ENCODE measurements around the gene FGF4. TPM values are rescaled to one million over a fixed set of nuclear protein-coding genes. Genes with fewer than 3 reads are reported as not detected.

The FGF4 gene
- total and polyA plus RNA-seq, 8 donors: not detected

GRCh38 chr11:69750108-69750850 is 24.9 kb downstream of the FGF4 start:
- Histone ChIP-seq H3K4me3 (no peak overlapping the region), H3K4me1 (no peaks in the 10 kb centered on the region), H3K27me3 (no peaks in the 10 kb centered on the region), H3K9me3 (no peaks in the 10 kb centered on the region), H3K36me3 (no peaks in the 10 kb centered on the region), H3K27ac (no peak overlapping the region)
- FAIRE-seq (no peak), ATAC-seq (no peak), DNase-seq (no peak)
- TF ChIP-seq CTCF (IDR thresholded peaks at IDR 0.05): no peak
- intact Hi-C loops (cut with DNase I): no loop called here
- WGBS, 2 donors: 58 to 64% methylated on average over 11 of the region's 11 CpGs

- Histone ChIP-seq H3K36me3 (no peaks in the 10 kb centered on the region), H3K27ac (no peak overlapping the region), H3K4me1 (no peaks in the 10 kb centered on the region), H3K9me3 (no peaks in the 10 kb centered on the region), H3K27me3 (no peaks in the 10 kb centered on the region), H3K4me3 (no peak overlapping the region)
- no peak for DNase-seq
- 60 to 75% methylated on average over 11 of the region's 11 CpGs for WGBS, 2 donors
- no peak for FAIRE-seq
- TF ChIP-seq CTCF (IDR thresholded peaks at IDR 0.05): no peak
- ATAC-seq: no peak
- intact Hi-C loops (cut with DNase I): no loop called here
Observed at GRCh38 chr11:69748637-69749036, 26.5 kb downstream of the FGF4 start.

GRCh38 chr11:69746752-69747742 is 28.1 kb downstream of the FGF4 start:
- no peaks in the 10 kb centered on the region for H3K36me3 ChIP-seq
- H3K9me3 ChIP-seq: no peaks in the 10 kb centered on the region
- no peaks in the 10 kb centered on the region for H3K27me3 ChIP-seq
- no peaks in the 10 kb centered on the region for H3K4me1 ChIP-seq
- ATAC-seq: no peak
- intact Hi-C loops (cut with DNase I): no loop called here
- 44 to 48% methylated on average over 29 of the region's 29 CpGs for WGBS, 2 donors
- TF ChIP-seq CTCF (IDR thresholded peaks at IDR 0.05): no peak
- no peak overlapping the region for H3K27ac ChIP-seq
- DNase-seq: no peak
- H3K4me3 ChIP-seq: no peak overlapping the region
- FAIRE-seq: no peak

- TF ChIP-seq CTCF (IDR thresholded peaks at IDR 0.05): no peak
- FAIRE-seq (no peak), DNase-seq (no peak), ATAC-seq (no peak)
- no peaks in the 10 kb centered on the region for H3K27me3 ChIP-seq
- H3K36me3 ChIP-seq: no peaks in the 10 kb centered on the region
- H3K4me1 ChIP-seq: no peaks in the 10 kb centered on the region
- H3K9me3 ChIP-seq: no peaks in the 10 kb centered on the region
- 45 to 58% methylated on average over 7 to 8 of the region's 8 CpGs for WGBS, 2 donors
- H3K4me3 ChIP-seq: no peak overlapping the region
- no peak overlapping the region for H3K27ac ChIP-seq
- intact Hi-C loops (cut with DNase I): no loop called here
Observed at GRCh38 chr11:69746140-69746539, 29.0 kb downstream of the FGF4 start.
